ENCODE results near the gene HEXIM1.

HEXIM1 gene

GRCh38 chr17:45148183-45149036 is at the start of gene HEXIM1:
TSS of gene HEXIM1 (plus strand) at chr17:45148475. CDS start at chr17:45149191, 716 bp downstream.
- peak; percentile 98 to 99 for DNase-seq

GRCh38 chr17:45098869-45099616 is 49.2 kb upstream of the HEXIM1 start:
- peak; percentile 50 for DNase-seq

GRCh38 chr17:45101546-45101882 is 46.8 kb upstream of the HEXIM1 start:
- DNase-seq, result no peak

- no peak for DNase-seq
These were observed 46.1 kb upstream of the HEXIM1 start for GRCh38 chr17:45101883-45102811.

GRCh38 chr17:45102856-45103255 is 45.4 kb upstream of the HEXIM1 start:
- DNase-seq, result no peak

- no peak for DNase-seq
These were observed 44.9 kb upstream of the HEXIM1 start for GRCh38 chr17:45103269-45103795.

GRCh38 chr17:45104029-45104428 is 44.2 kb upstream of the HEXIM1 start:
- DNase-seq, result no peak

GRCh38 chr17:45104497-45104896 is 43.8 kb upstream of the HEXIM1 start:
- no peak for DNase-seq

GRCh38 chr17:45104907-45105624 is 43.2 kb upstream of the HEXIM1 start:
- DNase-seq, result no peak

- DNase-seq, result no peak
These were observed 42.2 kb upstream of the HEXIM1 start for GRCh38 chr17:45106096-45106495.

- no peak for DNase-seq
These were observed 41.7 kb upstream of the HEXIM1 start for GRCh38 chr17:45106582-45106981.

- DNase-seq, result no peak
These were observed 40.8 kb upstream of the HEXIM1 start for GRCh38 chr17:45107293-45108010.

- no peak for DNase-seq
These were observed 40.2 kb upstream of the HEXIM1 start for GRCh38 chr17:45108051-45108450.

GRCh38 chr17:45108595-45109521 is 39.4 kb upstream of the HEXIM1 start:
- DNase-seq, result no peak

- DNase-seq, result no peak
These were observed 37.3 kb upstream of the HEXIM1 start for GRCh38 chr17:45110676-45111611.

- no peak for DNase-seq
These were observed 36.4 kb upstream of the HEXIM1 start for GRCh38 chr17:45111850-45112249.

GRCh38 chr17:45112559-45113423 is 35.5 kb upstream of the HEXIM1 start:
- DNase-seq, result no peak

- no peak for DNase-seq
These were observed 34.9 kb upstream of the HEXIM1 start for GRCh38 chr17:45113424-45113754.
